Measurements from ENCODE around the gene SCARB1. TPM values are rescaled to one million over a fixed set of nuclear protein-coding genes. Genes with fewer than 3 reads are reported as not detected.
"Not testable (repeated sequence)": the region's sequence is repeated elsewhere in the genome, so short reads cannot be mapped to it uniquely, and the experiment has no call there.

The SCARB1 gene, protein sequence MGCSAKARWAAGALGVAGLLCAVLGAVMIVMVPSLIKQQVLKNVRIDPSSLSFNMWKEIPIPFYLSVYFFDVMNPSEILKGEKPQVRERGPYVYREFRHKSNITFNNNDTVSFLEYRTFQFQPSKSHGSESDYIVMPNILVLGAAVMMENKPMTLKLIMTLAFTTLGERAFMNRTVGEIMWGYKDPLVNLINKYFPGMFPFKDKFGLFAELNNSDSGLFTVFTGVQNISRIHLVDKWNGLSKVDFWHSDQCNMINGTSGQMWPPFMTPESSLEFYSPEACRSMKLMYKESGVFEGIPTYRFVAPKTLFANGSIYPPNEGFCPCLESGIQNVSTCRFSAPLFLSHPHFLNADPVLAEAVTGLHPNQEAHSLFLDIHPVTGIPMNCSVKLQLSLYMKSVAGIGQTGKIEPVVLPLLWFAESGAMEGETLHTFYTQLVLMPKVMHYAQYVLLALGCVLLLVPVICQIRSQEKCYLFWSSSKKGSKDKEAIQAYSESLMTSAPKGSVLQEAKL
- total RNA-seq, result 11.1 TPM
- long read RNA-seq, transcript SCARB1-202 (12 exons, 3,329 nt), result major isoform, 20 of 32 reads
- long read RNA-seq, transcript SCARB1-201 (13 exons, 2,611 nt), result minor isoform, 6 of 32 reads
- long read RNA-seq, partial matches to known transcripts, result 3 of 32 reads
- long read RNA-seq, other reads (novel, unspliced or antisense), result 2 of 32 reads

DNA sequence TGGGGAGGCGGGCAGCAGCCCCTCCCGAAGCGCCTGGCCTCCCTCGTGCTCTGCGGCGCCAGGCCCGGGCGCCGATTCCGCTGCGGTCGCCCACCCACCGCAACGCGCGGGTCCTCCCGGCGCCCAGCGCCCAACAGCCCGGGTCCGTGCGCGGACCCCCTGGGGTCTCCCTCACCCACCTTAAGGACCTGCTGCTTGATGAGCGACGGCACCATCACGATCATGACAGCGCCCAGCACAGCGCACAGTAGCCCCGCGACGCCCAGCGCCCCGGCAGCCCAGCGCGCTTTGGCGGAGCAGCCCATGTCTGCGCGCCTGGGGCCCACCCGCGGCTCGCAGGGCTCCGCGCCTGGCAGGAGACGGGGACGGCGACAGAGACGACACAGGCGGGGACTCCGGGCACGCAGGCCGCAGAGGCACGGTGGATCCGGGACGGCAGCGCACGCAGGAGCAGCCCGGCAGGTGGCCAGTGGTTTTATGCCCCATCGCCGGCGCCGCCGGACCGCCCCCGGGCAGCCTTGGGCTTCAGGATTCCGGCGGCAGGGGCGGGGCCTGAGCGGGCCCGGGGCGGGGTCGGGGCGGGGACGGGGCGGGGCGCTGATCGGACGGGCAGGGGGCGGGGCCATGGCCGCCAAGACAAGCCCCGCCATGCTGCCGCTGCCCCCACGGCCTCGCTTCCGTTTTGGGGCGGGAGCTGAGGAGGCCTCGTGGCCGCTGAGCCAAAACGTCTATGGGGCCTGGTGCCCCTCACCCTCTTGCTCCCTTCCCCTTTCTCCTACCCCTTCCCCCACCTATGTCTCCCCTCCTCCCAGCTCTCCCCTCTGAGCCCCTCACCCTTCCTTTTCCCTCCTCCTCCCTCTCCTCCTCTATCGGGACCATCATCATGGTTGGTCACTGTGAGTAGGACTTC, at the start of gene SCARB1:
Gene SCARB1 (minus strand): TSS at position 449 of the 910 bp plus-strand sequence. CDS start 144 bp downstream, at position 305.
- Histone ChIP-seq H3K4me3 (peak within 1 kb of the TSS; percentile 78), H3K36me3 (no peaks in the 10 kb centered on the region), H3K4me1 (peaks cover 29% of the 10 kb centered on the region), H3K27me3 (ENCODE audit: low read depth) (no peaks in the 10 kb centered on the region), H3K27ac (replicated peaks) (peak within 1 kb of the TSS; percentile 52), H3K9me3 (replicated peaks) (no peaks in the 10 kb centered on the region)
- intact Hi-C loops (cut with micrococcal nuclease), result no loop called here
- DNase-seq, result peak; percentile 83
- TF ChIP-seq, protein P1, sequence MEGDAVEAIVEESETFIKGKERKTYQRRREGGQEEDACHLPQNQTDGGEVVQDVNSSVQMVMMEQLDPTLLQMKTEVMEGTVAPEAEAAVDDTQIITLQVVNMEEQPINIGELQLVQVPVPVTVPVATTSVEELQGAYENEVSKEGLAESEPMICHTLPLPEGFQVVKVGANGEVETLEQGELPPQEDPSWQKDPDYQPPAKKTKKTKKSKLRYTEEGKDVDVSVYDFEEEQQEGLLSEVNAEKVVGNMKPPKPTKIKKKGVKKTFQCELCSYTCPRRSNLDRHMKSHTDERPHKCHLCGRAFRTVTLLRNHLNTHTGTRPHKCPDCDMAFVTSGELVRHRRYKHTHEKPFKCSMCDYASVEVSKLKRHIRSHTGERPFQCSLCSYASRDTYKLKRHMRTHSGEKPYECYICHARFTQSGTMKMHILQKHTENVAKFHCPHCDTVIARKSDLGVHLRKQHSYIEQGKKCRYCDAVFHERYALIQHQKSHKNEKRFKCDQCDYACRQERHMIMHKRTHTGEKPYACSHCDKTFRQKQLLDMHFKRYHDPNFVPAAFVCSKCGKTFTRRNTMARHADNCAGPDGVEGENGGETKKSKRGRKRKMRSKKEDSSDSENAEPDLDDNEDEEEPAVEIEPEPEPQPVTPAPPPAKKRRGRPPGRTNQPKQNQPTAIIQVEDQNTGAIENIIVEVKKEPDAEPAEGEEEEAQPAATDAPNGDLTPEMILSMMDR (IDR thresholded peaks at IDR 0.05; ENCODE audit: borderline replicate concordance), result no peak

DNA sequence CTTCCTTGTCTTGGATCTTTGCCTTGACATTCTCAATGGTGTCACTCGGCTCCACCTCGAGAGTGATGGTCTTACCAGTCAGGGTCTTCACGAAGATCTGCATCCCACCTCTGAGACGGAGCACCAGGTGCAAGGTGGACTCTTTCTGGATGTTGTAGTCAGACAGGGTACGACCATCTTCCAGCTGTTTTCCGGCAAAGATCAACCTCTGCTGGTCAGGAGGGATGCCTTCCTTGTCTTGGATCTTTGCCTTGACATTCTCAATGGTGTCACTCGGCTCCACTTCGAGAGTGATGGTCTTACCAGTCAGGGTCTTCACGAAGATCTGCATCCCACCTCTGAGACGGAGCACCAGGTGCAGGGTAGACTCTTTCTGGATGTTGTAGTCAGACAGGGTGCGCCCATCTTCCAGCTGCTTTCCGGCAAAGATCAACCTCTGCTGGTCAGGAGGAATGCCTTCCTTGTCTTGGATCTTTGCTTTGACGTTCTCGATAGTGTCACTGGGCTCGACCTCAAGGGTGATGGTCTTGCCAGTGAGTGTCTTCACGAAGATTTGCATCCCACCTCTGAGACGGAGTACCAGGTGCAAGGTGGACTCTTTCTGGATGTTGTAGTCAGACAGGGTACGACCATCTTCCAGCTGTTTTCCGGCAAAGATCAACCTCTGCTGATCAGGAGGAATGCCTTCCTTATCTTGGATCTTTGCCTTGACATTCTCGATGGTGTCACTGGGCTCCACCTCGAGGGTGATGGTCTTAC, 49.0 kb upstream of the SCARB1 start:
- peak overlapping the region; percentile 100 for H3K27ac ChIP-seq (replicated peaks)
- H3K9me3 ChIP-seq (replicated peaks); intact Hi-C loops (cut with micrococcal nuclease); DNase-seq; H3K27me3 ChIP-seq (ENCODE audit: low read depth): not testable (repeated sequence)
- peak overlapping the region; percentile 98 for H3K4me3 ChIP-seq
- peaks cover 74% of the 10 kb centered on the region for H3K4me1 ChIP-seq
- H3K36me3 ChIP-seq, result peaks cover 34% of the 10 kb centered on the region

DNA sequence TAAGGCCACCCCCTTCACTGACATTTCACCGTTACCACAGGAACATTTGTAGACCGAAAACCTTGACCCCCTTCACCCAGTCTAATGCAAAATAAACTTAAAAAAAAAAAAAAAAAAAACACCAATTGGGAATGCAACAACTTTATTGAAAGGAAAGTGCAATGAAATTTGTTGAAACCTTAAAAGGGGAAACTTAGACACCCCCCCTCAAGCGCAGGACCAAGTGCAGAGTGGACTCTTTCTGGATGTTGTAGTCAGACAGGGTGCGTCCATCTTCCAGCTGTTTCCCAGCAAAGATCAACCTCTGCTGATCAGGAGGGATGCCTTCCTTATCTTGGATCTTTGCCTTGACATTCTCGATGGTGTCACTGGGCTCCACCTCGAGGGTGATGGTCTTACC, 47.9 kb upstream of the SCARB1 start:
- Histone ChIP-seq H3K27ac (replicated peaks) (peak overlapping the region; percentile 47), H3K36me3 (peaks cover 34% of the 10 kb centered on the region), H3K4me3 (peak overlapping the region; percentile 60), H3K4me1 (peaks cover 70% of the 10 kb centered on the region)
- intact Hi-C loops (cut with micrococcal nuclease); H3K9me3 ChIP-seq (replicated peaks); DNase-seq; H3K27me3 ChIP-seq (ENCODE audit: low read depth): not testable (repeated sequence)

DNA sequence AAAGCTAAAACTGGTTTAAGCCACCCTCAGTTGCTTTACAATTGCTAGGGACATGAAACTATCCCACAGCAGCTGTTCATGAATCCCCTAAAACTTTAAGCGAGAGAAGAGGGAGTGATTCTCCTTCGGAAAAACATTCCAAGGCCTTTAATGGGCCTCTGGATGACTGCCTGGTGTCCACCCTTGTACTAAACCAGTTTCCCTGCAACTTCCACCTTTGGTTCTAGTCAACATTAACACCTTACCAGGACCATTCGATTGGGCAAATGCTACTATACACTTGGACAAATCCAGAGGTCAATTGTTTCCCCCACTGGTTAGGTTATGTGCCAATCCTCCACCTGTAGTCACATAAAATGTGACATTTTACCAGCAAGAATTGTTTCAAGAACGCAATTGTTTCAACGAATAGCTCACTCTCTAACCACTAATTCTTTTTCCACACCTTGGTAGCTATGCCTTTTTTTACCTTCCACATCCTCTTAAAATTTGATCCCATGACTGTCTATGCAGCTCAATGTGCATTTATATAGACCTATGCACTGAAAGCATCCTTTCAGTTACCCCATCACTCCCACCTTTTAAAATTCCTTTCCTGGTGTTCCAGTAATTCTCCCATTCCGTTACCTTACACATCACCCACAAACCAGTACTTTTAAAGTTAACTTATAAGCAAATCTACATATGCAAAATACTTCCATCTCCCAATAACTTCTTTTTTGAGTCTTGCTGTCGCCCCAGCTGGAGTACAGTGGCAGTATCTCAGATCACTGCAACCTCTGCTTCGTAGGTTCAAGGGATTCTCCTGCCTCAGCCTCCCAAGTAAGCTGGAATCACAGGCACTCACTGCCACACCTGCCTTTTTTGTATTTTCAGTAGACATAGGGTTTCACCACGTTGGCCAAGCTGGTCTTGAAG, 47.2 kb upstream of the SCARB1 start:
- peak overlapping the region; percentile 47 for H3K27ac ChIP-seq (replicated peaks)
- no peaks in the 10 kb centered on the region for H3K9me3 ChIP-seq (replicated peaks)
- intact Hi-C loops (cut with micrococcal nuclease), result no loop called here
- TF ChIP-seq, protein P1 (IDR thresholded peaks at IDR 0.05; ENCODE audit: borderline replicate concordance), result no peak
- no peak for DNase-seq
- H3K4me3 ChIP-seq, result peak overlapping the region; percentile 60
- peaks cover 66% of the 10 kb centered on the region for H3K4me1 ChIP-seq
- H3K27me3 ChIP-seq (ENCODE audit: low read depth), result no peaks in the 10 kb centered on the region
- H3K36me3 ChIP-seq, result peaks cover 34% of the 10 kb centered on the region

DNA sequence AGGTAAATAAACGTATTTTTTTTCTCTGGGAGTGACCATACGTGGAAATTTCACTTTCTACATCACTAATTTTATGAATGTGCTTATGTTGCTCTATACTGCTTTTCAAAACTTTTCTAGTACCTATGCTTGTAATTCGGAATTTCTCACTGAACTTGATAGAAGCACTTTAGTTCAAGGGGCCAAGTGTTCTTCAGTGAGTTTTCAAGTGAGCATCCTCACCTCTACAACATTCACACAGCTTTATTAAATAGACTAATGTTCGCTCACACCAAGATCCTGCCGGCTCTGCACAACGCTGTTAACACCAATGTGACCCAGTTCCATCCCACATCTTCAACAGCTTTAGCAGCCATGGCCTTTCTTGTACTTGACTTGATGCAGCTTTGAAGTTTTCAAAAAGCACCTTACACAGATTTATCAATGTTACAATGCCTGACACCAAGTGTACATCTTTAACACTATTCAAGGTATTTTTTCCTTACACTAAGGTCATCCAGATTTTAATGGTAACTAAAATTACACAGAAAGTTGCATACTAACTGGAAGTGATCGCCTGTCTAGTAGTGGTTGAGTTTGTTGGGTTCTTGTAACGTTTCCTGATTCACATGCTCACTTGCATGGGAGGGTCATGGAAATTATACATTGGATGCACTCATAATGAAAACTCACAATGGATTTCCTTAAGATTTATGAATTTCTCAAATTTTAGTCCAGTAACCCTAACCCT, 46.3 kb upstream of the SCARB1 start:
- Histone ChIP-seq H3K27me3 (ENCODE audit: low read depth) (no peaks in the 10 kb centered on the region), H3K36me3 (peaks cover 34% of the 10 kb centered on the region), H3K27ac (replicated peaks) (peak overlapping the region; percentile 47), H3K9me3 (replicated peaks) (no peaks in the 10 kb centered on the region), H3K4me1 (peaks cover 63% of the 10 kb centered on the region), H3K4me3 (peak overlapping the region; percentile 60)
- no peak for DNase-seq
- TF ChIP-seq, protein P1 (IDR thresholded peaks at IDR 0.05; ENCODE audit: borderline replicate concordance), result no peak
- intact Hi-C loops (cut with micrococcal nuclease), result no loop called here
